PFSK-1 (cell line): Measurements from ENCODE around the gene IST1.

ENCODE experiments used
- FOXP2 ChIP-seq: optimal IDR thresholded peaks from 2 replicates; pipeline ENCODE3; 2011; ENCODE audit warnings: borderline replicate concordance, control low read depth, inconsistent platforms; ENCODE audit not compliant: insufficient read depth; ENCODE audit errors: extremely low read length, extremely low read depth
- POLR2AphosphoS5 ChIP-seq: IDR thresholded peaks from 2 replicates; pipeline ENCODE4 v1.6.1; 2012; ENCODE audit warnings: low read depth, mild to moderate bottlenecking, control low read depth, low read length, moderate library complexity
- SIN3A ChIP-seq: IDR thresholded peaks from 2 replicates; pipeline ENCODE4 v1.6.1; 2012; ENCODE audit warnings: mild to moderate bottlenecking, low read length, moderate library complexity, borderline replicate concordance; ENCODE audit not compliant: insufficient read depth
- TAF1 ChIP-seq: IDR thresholded peaks from 2 replicates; pipeline ENCODE4 v1.6.1; 2012; ENCODE audit warnings: low read length, control low read depth, borderline replicate concordance; ENCODE audit not compliant: insufficient read depth
- TF ChIP-seq, protein P1 (sequence below), 2 experiments: IDR thresholded peaks; 2 replicates each; pipeline versions ENCODE4 v1.6.1 to v1.8.0; 2011 to 2012; ENCODE audit warnings: low read depth in 2 of 2, low read length in 2 of 2, control low read depth in 1 of 2, inconsistent platforms in 1 of 2, mild to moderate bottlenecking in 1 of 2, moderate library complexity in 1 of 2; ENCODE audit not compliant: insufficient read depth in 1 of 2

DNA sequence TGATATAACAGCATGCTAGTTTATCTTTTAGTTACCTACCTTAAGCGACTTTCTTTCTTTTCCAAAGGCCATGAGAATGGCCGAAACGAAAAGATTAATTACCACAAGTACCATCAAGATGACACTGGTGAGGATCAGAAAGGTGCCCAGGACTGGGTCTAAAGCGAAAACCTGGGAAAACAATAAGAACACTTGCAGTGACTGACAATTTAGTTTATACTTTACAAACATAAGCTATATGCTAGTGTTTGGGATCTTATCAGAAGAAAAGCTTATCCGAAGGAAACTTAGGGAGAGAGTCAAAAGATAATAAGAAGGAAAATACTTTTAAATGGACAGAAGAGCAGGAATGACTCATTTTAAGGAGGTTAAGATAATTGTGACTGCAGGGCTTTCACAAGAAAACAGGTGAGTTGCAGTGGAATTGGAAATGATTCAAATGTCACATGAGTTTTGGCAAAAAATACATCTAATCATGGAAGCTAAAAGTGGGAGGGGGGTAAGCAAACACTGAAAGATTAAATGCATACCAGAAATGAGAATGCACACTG is 34.8 kb downstream of the IST1 start:
- no peak for TF ChIP-seq FOXP2
- TF ChIP-seq SIN3A: no peak
- TF ChIP-seq POLR2AphosphoS5: no peak
- TF ChIP-seq, protein P1, sequence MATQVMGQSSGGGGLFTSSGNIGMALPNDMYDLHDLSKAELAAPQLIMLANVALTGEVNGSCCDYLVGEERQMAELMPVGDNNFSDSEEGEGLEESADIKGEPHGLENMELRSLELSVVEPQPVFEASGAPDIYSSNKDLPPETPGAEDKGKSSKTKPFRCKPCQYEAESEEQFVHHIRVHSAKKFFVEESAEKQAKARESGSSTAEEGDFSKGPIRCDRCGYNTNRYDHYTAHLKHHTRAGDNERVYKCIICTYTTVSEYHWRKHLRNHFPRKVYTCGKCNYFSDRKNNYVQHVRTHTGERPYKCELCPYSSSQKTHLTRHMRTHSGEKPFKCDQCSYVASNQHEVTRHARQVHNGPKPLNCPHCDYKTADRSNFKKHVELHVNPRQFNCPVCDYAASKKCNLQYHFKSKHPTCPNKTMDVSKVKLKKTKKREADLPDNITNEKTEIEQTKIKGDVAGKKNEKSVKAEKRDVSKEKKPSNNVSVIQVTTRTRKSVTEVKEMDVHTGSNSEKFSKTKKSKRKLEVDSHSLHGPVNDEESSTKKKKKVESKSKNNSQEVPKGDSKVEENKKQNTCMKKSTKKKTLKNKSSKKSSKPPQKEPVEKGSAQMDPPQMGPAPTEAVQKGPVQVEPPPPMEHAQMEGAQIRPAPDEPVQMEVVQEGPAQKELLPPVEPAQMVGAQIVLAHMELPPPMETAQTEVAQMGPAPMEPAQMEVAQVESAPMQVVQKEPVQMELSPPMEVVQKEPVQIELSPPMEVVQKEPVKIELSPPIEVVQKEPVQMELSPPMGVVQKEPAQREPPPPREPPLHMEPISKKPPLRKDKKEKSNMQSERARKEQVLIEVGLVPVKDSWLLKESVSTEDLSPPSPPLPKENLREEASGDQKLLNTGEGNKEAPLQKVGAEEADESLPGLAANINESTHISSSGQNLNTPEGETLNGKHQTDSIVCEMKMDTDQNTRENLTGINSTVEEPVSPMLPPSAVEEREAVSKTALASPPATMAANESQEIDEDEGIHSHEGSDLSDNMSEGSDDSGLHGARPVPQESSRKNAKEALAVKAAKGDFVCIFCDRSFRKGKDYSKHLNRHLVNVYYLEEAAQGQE (IDR thresholded peaks at IDR 0.05; ENCODE audit: insufficient read depth in 1 of 2, low read depth in 2 of 2, low read length in 2 of 2): no peak
- no peak for TF ChIP-seq TAF1
